Liver (tissue), 3 donors: ENCODE data around the gene NGLY1.

Source experiments
- EGR1 ChIP-seq, 2 donors: IDR thresholded peaks; 2 replicates each; pipeline ENCODE4 v1.6.1; 2016 to 2018; ENCODE audit warnings: antibody characterized with exemption in 2 of 2, low read depth in 2 of 2
- GABPA ChIP-seq, 2 donors: IDR thresholded peaks in 1 of 2; conservative IDR thresholded peaks in 1 of 2; 2 replicates each; pipeline ENCODE4 v1.6.1; 2016; ENCODE audit warnings: antibody characterized with exemption in 2 of 2, mild to moderate bottlenecking in 1 of 2, moderate library complexity in 1 of 2
- RAD21 ChIP-seq, 2 donors: IDR thresholded peaks; 2 replicates each; pipeline ENCODE4 v1.6.1; 2016; ENCODE audit warnings: antibody characterized with exemption in 2 of 2, mild to moderate bottlenecking in 2 of 2
- REST ChIP-seq: IDR thresholded peaks from 2 replicates; pipeline ENCODE4 v1.6.1; 2016; ENCODE audit warnings: antibody characterized with exemption, mild to moderate bottlenecking
- SP1 ChIP-seq: IDR thresholded peaks from 2 replicates; pipeline ENCODE4 v1.6.1; 2018; ENCODE audit warnings: antibody characterized with exemption, mild to moderate bottlenecking
- TAF1 ChIP-seq: conservative IDR thresholded peaks from 2 replicates; pipeline ENCODE4 v1.6.1; 2016; ENCODE audit warnings: antibody characterized with exemption, mild to moderate bottlenecking
- YY1 ChIP-seq: IDR thresholded peaks from 2 replicates; pipeline ENCODE4 v1.6.1; 2016; ENCODE audit warnings: antibody characterized with exemption, mild to moderate bottlenecking
- TF ChIP-seq, protein P1 (sequence below): IDR thresholded peaks from 2 replicates; pipeline ENCODE4 v1.6.1; 2016; ENCODE audit warnings: antibody characterized with exemption
- TF ChIP-seq, protein P2 (sequence below): fragments of 150-350 bp; IDR thresholded peaks from 2 replicates; pipeline ENCODE4 v1.5.1; 2017; ENCODE audit warnings: improper control_type of control experiment, low read depth, low read length; ENCODE audit not compliant: missing input control
- TF ChIP-seq, protein P3 (sequence below): IDR thresholded peaks from 2 replicates; pipeline ENCODE4 v1.6.1; 2016; ENCODE audit warnings: antibody characterized with exemption
- TF ChIP-seq, protein P4 (sequence below): IDR thresholded peaks from 2 replicates; pipeline ENCODE4 v1.6.1; 2016; ENCODE audit warnings: antibody characterized with exemption
- donor health status: healthy.
- donor health status: healthy.

DNA sequence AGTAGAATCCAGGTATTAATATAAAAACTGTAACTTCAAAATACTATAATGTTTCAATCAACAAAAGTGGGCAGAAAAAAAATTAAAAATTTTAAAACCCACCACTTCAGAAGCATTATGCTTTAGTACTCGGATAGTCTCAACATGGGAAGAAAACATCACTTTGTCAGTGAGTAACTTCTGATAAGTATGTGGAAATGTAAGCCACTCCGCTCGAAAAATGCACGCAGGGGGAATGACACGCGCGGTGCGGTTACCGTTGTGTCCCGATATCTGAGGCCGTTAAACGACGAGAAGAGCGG is 656 bp downstream of the NGLY1 start:
- TF ChIP-seq, protein P1, sequence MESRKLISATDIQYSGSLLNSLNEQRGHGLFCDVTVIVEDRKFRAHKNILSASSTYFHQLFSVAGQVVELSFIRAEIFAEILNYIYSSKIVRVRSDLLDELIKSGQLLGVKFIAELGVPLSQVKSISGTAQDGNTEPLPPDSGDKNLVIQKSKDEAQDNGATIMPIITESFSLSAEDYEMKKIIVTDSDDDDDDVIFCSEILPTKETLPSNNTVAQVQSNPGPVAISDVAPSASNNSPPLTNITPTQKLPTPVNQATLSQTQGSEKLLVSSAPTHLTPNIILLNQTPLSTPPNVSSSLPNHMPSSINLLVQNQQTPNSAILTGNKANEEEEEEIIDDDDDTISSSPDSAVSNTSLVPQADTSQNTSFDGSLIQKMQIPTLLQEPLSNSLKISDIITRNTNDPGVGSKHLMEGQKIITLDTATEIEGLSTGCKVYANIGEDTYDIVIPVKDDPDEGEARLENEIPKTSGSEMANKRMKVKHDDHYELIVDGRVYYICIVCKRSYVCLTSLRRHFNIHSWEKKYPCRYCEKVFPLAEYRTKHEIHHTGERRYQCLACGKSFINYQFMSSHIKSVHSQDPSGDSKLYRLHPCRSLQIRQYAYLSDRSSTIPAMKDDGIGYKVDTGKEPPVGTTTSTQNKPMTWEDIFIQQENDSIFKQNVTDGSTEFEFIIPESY = no peak
- TF ChIP-seq, protein P2, sequence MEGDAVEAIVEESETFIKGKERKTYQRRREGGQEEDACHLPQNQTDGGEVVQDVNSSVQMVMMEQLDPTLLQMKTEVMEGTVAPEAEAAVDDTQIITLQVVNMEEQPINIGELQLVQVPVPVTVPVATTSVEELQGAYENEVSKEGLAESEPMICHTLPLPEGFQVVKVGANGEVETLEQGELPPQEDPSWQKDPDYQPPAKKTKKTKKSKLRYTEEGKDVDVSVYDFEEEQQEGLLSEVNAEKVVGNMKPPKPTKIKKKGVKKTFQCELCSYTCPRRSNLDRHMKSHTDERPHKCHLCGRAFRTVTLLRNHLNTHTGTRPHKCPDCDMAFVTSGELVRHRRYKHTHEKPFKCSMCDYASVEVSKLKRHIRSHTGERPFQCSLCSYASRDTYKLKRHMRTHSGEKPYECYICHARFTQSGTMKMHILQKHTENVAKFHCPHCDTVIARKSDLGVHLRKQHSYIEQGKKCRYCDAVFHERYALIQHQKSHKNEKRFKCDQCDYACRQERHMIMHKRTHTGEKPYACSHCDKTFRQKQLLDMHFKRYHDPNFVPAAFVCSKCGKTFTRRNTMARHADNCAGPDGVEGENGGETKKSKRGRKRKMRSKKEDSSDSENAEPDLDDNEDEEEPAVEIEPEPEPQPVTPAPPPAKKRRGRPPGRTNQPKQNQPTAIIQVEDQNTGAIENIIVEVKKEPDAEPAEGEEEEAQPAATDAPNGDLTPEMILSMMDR = no peak
- TF ChIP-seq REST (no peak), RAD21 (IDR thresholded peaks at IDR 0.05) (no peak), GABPA (IDR thresholded peaks at IDR 0.05 in 1 of 2, conservative IDR thresholded peaks at IDR 0.05 in 1 of 2) (no peak), SP1 (no peak), YY1 (no peak), EGR1 (IDR thresholded peaks at IDR 0.05; ENCODE audit: low read depth in 2 of 2) (no peak), TAF1 (no peak)
- TF ChIP-seq, protein P3, sequence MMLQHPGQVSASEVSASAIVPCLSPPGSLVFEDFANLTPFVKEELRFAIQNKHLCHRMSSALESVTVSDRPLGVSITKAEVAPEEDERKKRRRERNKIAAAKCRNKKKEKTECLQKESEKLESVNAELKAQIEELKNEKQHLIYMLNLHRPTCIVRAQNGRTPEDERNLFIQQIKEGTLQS = no peak
- TF ChIP-seq, protein P4, sequence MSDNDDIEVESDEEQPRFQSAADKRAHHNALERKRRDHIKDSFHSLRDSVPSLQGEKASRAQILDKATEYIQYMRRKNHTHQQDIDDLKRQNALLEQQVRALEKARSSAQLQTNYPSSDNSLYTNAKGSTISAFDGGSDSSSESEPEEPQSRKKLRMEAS = no peak
